NCI-H1092 (cell line): ENCODE measurements around the gene MVB12B.
"Not testable (repeated sequence)": the region's sequence is repeated elsewhere in the genome, so short reads cannot be mapped to it uniquely, and the experiment has no call there.

ENCODE experiments used
- DNase-seq: peaks from one replicate; lab custom pipeline; 2025; lab: John Stamatoyannopoulos, UW

The MVB12B gene

GRCh38 chr9:126326228-126327005 lies at the start of gene MVB12B:
TSS of gene MVB12B (plus strand) at chr9:126326829. CDS start at chr9:126326930, 101 bp downstream.
- no peak for DNase-seq

DNA sequence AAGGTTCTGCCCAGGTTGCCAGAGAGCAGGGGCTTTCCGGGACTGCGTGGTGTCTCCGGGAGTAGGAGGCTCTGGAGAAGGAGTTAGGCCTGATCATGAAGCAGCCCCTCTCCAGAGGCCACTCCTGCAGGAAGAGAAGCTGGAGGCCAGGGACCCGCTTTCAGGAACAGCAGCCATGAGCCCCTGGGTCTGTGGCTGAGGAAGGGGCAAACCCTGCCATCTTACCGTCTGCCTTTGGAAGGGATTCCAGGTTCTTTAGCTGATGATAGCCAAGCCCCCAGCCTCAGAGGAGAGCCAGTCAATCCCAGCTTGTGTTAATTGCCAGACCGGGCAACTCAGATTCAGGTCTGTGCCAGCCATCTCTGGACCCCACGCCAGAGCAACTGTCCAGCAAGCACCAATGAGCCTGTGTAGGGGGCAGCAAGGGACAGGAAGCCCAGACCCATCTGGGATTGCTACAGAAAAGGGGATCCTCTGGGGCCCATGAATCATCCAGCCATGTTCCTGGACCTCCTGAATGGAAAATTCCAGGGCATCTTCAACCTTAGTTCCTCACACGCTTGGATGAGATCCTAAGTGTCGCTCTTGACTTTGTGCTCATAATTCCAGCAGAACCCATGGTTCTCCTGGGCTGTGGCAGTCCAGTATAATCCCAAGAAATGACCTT lies 42.7 kb upstream of the MVB12B start:
- no peak for DNase-seq

- DNase-seq: not testable (repeated sequence)
Observed at GRCh38 chr9:126285652-126286051, 41.0 kb upstream of the MVB12B start.

GRCh38 chr9:126287166-126287866 lies 39.3 kb upstream of the MVB12B start:
- no peak for DNase-seq

GRCh38 chr9:126290871-126291270 lies 35.8 kb upstream of the MVB12B start:
- DNase-seq: no peak

- DNase-seq: no peak
Observed at GRCh38 chr9:126291925-126292324, 34.7 kb upstream of the MVB12B start.

DNA sequence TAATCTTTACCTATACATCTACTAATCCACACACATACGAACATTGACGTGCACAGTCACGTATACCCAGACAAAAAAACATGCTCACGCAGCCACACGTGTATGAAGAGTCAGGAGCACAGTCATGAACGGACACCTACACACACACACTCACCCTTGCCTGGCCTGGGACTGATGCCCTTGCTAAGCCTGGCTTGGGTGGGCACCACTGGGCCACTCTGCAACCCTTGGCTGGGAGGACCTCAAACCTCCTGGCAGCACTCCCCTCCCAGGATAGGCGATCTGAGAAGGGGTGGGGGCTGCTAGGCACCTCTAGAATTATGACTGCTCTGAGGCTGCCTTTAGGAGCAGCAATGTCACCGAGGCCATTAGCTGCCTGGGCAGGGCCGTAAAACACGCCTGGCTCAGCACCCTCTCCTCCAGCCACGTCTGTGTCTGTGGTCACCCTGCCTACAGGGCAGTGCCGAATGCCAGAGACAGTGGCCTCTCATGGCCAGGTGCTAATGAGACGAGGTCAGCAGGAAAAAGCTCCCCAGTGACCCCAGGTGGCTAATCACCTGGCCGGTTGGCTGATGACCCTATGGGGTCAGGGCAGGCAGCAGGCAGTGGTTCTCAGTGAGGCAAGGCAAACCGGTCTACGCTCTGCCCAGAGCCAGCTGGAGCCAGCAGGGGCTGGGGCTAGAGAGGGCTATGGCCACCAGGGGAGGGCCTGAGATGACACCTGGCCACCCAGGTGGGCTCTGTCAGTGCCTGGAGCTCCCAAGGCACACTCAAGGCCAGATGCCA lies 33.7 kb upstream of the MVB12B start:
- DNase-seq: no peak

GRCh38 chr9:126293522-126293889 lies 33.1 kb upstream of the MVB12B start:
- DNase-seq: no peak

- no peak for DNase-seq
Observed at GRCh38 chr9:126294331-126295081, 32.1 kb upstream of the MVB12B start.

GRCh38 chr9:126295082-126295477 lies 31.5 kb upstream of the MVB12B start:
- no peak for DNase-seq

- DNase-seq: no peak
Observed at GRCh38 chr9:126295516-126295915, 31.1 kb upstream of the MVB12B start.

DNA sequence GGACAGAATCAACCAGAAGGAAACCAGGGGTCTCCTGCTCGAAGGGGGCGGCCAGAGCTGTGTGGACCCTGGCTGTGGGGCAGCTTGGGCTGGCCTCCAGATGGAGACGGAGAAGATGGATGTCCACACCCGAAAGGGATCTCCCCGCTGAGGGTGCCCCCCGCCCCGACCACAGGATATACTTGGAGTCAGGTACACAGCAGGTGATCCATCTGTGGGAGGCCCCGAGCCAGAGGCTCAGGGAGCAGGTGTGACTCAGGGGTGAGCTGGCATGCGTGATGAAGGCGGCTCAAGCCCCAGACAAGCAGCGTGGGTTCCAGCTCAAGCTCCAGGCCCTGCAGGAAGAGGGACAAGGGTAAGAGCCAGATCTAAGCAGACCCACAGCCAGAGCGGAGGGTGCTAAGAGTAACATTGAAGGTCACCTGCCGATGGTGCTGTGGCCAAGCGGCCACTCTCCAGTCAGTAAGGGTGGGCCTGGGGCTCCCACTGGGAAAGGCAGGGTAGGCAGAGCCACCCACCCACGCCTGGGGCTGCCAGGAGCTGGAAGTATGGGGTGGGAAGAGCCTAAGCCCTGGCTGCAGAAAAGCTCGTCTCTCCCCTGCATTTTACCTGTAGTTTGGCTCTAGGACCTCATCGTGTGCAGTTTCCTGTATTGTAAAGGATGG lies 30.6 kb upstream of the MVB12B start:
- DNase-seq: no peak

DNA sequence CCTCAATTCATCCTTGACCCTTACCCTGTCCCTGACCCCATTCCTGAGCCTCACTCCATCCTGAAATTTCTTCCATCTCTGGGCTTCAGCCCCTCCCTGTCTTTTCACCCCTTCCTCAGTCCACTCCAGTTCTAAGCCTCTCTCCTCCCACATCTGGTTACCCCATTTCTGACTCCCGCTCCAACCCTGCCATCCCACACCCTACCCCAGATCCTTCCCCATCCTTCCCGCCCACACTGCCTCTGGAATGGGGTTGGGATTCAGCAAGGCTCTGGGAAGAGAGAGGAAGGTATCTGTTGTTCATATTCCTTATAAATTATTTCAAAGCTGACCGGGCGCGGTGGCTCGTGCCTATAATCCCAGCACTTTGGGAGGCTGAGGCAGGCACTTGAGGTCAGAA lies 29.9 kb upstream of the MVB12B start:
- no peak for DNase-seq

GRCh38 chr9:126297661-126298060 lies 29.0 kb upstream of the MVB12B start:
- no peak for DNase-seq

DNA sequence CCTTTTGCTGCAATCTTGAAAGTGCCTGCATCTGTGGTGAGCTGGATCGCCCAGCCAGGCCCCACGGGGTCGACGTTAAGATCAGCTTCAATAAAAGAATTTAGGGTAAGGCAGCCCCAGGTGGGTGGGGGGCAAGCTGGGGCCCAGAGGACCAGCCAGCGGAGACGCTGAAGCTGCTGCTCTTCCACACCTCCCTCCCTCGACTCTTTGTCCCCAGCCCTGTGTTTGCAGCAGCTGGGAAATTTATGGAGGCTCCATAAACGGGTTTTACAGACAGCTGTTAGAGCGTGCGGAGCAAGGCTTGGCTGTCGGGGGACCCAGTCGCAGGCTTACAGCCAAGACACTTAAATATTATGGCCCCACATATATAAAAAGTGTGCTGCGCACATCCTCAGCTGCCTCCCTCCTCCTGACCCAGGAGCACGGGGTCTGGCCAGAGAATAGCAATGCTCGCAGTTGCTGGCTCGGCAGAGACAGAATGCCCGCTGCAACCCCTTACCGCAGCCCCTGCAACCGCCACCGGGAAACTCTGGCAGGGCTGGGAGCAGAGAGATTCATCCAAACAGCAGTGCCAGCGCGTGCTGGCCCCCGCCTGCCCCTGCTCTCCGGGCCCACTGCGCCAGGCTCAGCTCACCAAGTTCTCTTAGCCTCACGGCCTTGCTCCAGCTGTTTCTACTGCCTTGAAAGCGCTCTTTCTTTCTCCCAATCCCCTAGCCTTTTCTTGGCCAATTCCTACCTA lies 28.4 kb upstream of the MVB12B start:
- DNase-seq: no peak

DNA sequence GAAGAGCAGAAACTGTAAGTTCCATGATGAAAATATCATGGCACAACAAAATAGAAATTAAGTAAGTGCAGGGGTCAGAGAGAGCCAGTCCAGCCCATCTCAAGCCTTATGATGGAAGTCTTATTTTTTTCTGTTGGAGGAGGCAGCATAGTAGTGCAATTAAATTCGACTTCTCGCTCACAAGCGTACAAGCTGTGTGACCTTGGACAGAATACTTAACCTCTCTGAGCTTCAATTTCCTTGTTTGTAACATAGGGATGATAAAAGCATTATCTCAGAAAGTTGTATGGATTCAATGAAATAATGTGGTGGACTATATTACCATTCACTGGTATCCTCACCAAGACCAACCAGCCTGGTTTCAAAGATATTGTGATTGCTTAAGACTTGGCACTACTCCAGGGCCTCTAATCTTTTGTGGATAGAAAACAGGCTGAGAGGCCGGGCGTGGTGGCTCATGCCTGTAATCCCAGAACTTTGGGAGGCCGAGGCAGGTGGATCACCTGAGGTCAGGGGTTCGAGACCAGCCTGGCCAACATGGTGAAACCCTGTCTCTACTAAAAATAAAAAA lies 26.8 kb upstream of the MVB12B start:
- DNase-seq: no peak

DNA sequence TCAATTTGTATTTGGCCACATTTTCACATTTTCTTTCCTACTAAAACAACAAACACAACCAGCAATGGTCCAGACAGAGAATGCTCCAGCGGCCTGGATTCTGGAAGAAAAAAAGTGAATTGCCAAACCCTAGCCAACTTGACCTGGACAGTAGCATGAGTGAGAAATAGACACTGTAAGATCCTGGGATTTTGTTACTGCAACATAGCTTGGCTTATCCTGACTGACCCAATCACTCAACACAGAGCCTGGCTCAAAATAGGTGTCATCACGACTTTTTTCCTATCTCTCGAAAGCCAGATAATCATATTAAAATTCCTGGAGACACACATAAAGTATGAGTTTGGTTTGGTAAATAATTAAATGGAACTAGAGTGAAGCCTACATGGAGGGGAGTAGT lies 25.4 kb upstream of the MVB12B start:
- no peak for DNase-seq

DNA sequence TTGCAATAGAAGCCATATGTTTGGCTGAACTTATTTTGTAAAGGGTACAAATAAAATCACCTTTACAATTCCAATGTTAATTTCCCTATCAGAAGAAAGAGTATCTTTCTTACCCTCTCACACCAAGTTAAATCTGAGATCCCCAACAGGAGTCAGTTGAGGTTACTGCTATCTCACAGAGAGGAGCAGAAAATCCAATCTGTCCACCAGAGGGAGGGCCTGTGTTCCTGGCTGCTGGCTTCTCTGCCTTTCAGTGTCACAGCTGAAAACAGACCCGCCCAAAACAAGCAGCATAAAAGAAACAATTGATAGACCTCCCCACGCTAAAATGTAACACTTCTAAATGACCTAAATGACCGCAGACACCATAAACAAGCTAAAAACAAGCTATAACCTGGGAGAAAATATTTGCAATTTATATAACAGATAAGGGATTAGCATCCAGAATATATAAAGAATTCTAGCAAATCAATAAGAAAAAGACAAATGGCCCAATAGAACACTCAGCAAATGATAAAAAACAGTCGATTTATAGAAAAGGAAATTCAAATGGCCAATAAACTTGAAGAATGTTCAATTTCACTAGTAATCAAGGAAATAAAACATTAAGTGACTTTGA lies 24.5 kb upstream of the MVB12B start:
- DNase-seq: no peak

GRCh38 chr9:126302730-126303129 lies 23.9 kb upstream of the MVB12B start:
- DNase-seq: no peak
